Upper lobe of left lung (tissue), 6 donors: ENCODE data around the gene ZBTB24. TPM values are rescaled to one million over a fixed set of nuclear protein-coding genes. Genes with fewer than 3 reads are reported as not detected.

Source experiments
- ATAC-seq, 2 donors: fragments of 200-7000 bp; cut with Tn5 transposase; one replicate each; pipeline ENCODE4 v1.9.1; 2022; ENCODE audit warnings: mild to moderate bottlenecking in 2 of 2, moderate library complexity in 2 of 2; ENCODE audit not compliant: low FRiP score in 2 of 2
- DNase-seq, 2 donors: peaks; one replicate each; pipeline ENCODE4 v3.0.0-alpha.2; 2019 to 2020
- H3K27ac ChIP-seq, 4 donors: fragments of 200-600 bp; sonication (generic); one replicate each; pipeline ENCODE4 v1.5.1; 2016 to 2019
- H3K27me3 ChIP-seq, 4 donors: fragments of 200-600 bp; sonication (generic); one replicate each; pipeline ENCODE4 v1.5.1; 2017 to 2019
- H3K36me3 ChIP-seq, 4 donors: fragments of 200-600 bp; sonication (generic); one replicate each; pipeline ENCODE4 v1.5.1; 2016 to 2019
- H3K4me1 ChIP-seq, 4 donors: fragments of 200-600 bp; sonication (generic); one replicate each; pipeline ENCODE4 v1.5.1; 2018 to 2019
- H3K4me3 ChIP-seq, 4 donors: fragments of 200-600 bp; sonication (generic); one replicate each; pipeline ENCODE4 v1.5.1; 2017 to 2019; ENCODE audit warnings: mild to moderate bottlenecking in 2 of 4, moderate library complexity in 1 of 4
- H3K9me3 ChIP-seq, 4 donors: fragments of 200-600 bp; sonication (generic); one replicate each; pipeline ENCODE4 v1.5.1; 2018 to 2019
- CTCF ChIP-seq, 6 experiments: fragments of 450-650 bp in 4 of 6; fragments of 200-600 bp in 2 of 6; sonication (generic) in 2 of 6; IDR thresholded peaks; one replicate each; pipeline ENCODE4 v1.5.1; 2016 to 2019; ENCODE audit warnings: antibody characterized with exemption in 6 of 6
- EP300 ChIP-seq, 4 donors: sonication (generic); formaldehyde crosslinking; IDR thresholded peaks; one replicate each; pipeline ENCODE4 v1.5.1; 2017; ENCODE audit warnings: antibody characterized with exemption in 4 of 4, control low read depth in 2 of 4
- POLR2A ChIP-seq, 4 donors: fragments of 450-650 bp; IDR thresholded peaks; one replicate each; pipeline ENCODE4 v1.5.1; 2016 to 2017; ENCODE audit warnings: antibody characterized with exemption in 4 of 4, mild to moderate bottlenecking in 2 of 4
- POLR2AphosphoS5 ChIP-seq, 2 donors: sonication (generic); formaldehyde crosslinking; IDR thresholded peaks; one replicate each; pipeline ENCODE4 v1.5.1; 2017; ENCODE audit warnings: antibody characterized with exemption in 2 of 2
- WGBS, 2 donors: methylation state at CpG; one replicate each; pipeline ENCODE4 v1.1.5; 2017 to 2018; 5-methylcytosine and 5-hydroxymethylcytosine counted together
- total RNA-seq, 6 donors: library from RNA; depleted of rRNA in 4 of 6; stranded (reverse); fragments of >200 nt in 4 of 6; gene quantifications; one replicate each; pipeline versions ENCODE4 v1.1.0 to v1.2.1, GENCODE V29; 2016 to 2021
- donor health status: DM: no; HTN: no; CAD: no; lungs with moderate emphysema.
- donor health status: DM: no; HTN: yes; CAD: no; lungs with severe emphysema.

The ZBTB24 gene
- total RNA-seq, 6 donors from 2014 or later: 5.1 to 14.9 (median 9.7) TPM

- DNase-seq: peak; percentile 77 to 89
- peak overlapping the region; percentile 84 to 93 (median 86) for H3K27ac ChIP-seq
- peak; percentile 37 to 39 for ATAC-seq
Measured at GRCh38 chr6:109454496-109455436, 28.3 kb downstream of the ZBTB24 start.

GRCh38 chr6:109453594-109454495 lies 29.2 kb downstream of the ZBTB24 start:
- no peaks in the 10 kb centered on the region for H3K27me3 ChIP-seq
- 84 to 87% methylated on average over 15 to 26 of the region's 27 CpGs for WGBS, 2 donors
- H3K4me3 ChIP-seq: peak overlapping the region; percentile 7 to 92 (median 78)
- no peak for TF ChIP-seq EP300 (IDR thresholded peaks at IDR 0.05)
- TF ChIP-seq POLR2AphosphoS5 (IDR thresholded peaks at IDR 0.05): no peak
- no peak for TF ChIP-seq CTCF (IDR thresholded peaks at IDR 0.05)
- TF ChIP-seq POLR2A (IDR thresholded peaks at IDR 0.05): no peak
- no peak for ATAC-seq
- peaks cover 0 to 19% (median 5%) of the 10 kb centered on the region in 4 donors for H3K36me3 ChIP-seq
- H3K4me1 ChIP-seq: peaks cover 26 to 49% (median 31%) of the 10 kb centered on the region in 4 donors
- H3K27ac ChIP-seq: peak overlapping the region; percentile 84 to 93 (median 86)
- peak in 1 of 2 donors; percentile 73 for DNase-seq
- H3K9me3 ChIP-seq: no peaks in the 10 kb centered on the region

More at GRCh38 chr6:109454496-109455436, 28.3 kb downstream of the ZBTB24 start:
- 3 to 12% methylated on average over 15 to 42 of the region's 48 CpGs for WGBS, 2 donors
- Histone ChIP-seq H3K27me3 (no peaks in the 10 kb centered on the region), H3K4me3 (peak overlapping the region; percentile 76 to 92 (median 82)), H3K9me3 (no peaks in the 10 kb centered on the region), H3K36me3 (peaks cover 0 to 19% (median 5%) of the 10 kb centered on the region in 4 donors), H3K4me1 (peaks cover 28 to 45% (median 35%) of the 10 kb centered on the region in 4 donors)
- TF ChIP-seq CTCF (IDR thresholded peaks at IDR 0.05) (no peak), POLR2A (IDR thresholded peaks at IDR 0.05) (peak in 1 of 4 donors; percentile 80), EP300 (IDR thresholded peaks at IDR 0.05) (no peak), POLR2AphosphoS5 (IDR thresholded peaks at IDR 0.05) (peak in 1 of 2 donors; percentile 62)

GRCh38 chr6:109453156-109453555 lies 29.9 kb downstream of the ZBTB24 start:
- peaks cover 0 to 19% (median 5%) of the 10 kb centered on the region in 4 donors for H3K36me3 ChIP-seq
- 100% methylated on average over 2 of the region's 2 CpGs; no CpG with 5 or more reads in 1 of the 2 donors for WGBS, 2 donors
- H3K27me3 ChIP-seq: no peaks in the 10 kb centered on the region
- no peak overlapping the region for H3K27ac ChIP-seq
- H3K9me3 ChIP-seq: no peaks in the 10 kb centered on the region
- DNase-seq (no peak), ATAC-seq (no peak)
- no peak overlapping the region for H3K4me3 ChIP-seq
- H3K4me1 ChIP-seq: peaks cover 19 to 48% (median 29%) of the 10 kb centered on the region in 4 donors
- TF ChIP-seq POLR2A (IDR thresholded peaks at IDR 0.05) (no peak), CTCF (IDR thresholded peaks at IDR 0.05) (no peak), POLR2AphosphoS5 (IDR thresholded peaks at IDR 0.05) (no peak), EP300 (IDR thresholded peaks at IDR 0.05) (no peak)

- WGBS, 2 donors: 91 to 94% methylated on average over 9 of the region's 9 CpGs
- no peaks in the 10 kb centered on the region for H3K9me3 ChIP-seq
- no peak for TF ChIP-seq POLR2A (IDR thresholded peaks at IDR 0.05)
- TF ChIP-seq POLR2AphosphoS5 (IDR thresholded peaks at IDR 0.05): no peak
- TF ChIP-seq EP300 (IDR thresholded peaks at IDR 0.05): no peak
- TF ChIP-seq CTCF (IDR thresholded peaks at IDR 0.05): no peak
- ATAC-seq (no peak), DNase-seq (no peak)
- H3K4me3 ChIP-seq: no peak overlapping the region
- peaks cover under 1 to 19% (median 5%) of the 10 kb centered on the region in 4 donors for H3K36me3 ChIP-seq
- H3K27ac ChIP-seq: no peak overlapping the region
- peaks cover 18 to 40% (median 27%) of the 10 kb centered on the region in 4 donors for H3K4me1 ChIP-seq
- no peaks in the 10 kb centered on the region for H3K27me3 ChIP-seq
Measured at GRCh38 chr6:109452181-109452580, 30.8 kb downstream of the ZBTB24 start.
